Measurements from ENCODE around the gene SLC41A2.

SLC41A2 gene

DNA sequence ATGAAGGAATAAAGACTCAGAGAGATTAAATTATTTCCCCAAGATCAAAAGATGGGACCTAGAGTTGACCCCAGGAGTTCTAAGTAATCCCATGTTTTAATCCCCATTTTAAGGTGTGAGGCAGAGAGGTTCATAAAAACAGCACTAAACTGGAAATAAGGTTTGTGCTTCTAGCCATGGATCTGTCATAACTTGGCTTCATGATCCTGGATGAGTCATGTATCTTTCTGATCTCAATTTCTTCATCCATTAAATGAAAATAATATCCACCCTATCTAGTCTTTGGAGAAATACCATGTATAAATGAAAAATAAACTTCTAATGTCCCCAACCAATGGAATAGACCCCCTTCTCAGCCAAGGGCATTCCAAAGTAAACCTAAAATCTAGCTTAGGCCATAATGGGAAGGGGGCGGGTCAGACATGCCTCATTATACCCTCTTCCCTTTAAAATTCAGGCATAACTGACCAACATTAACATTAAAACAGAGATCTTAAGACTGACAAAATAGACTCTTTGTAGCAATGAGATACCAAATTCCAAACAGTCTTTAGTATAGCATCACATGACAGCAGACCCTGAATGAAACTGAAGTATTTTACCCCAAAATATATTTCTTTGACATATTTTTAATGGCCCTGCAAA lies 47.8 kb downstream of the SLC41A2 start:
- Histone ChIP-seq H3K18ac (ENCODE audit: low read depth in 1 of 2, low read length in 2 of 2) (no peak overlapping the region), H4K91ac (ENCODE audit: low read length) (no peak overlapping the region), H2BK5ac (ENCODE audit: low read depth, low read length, poor library complexity, severe bottlenecking) (no peak overlapping the region), H3K4ac (ENCODE audit: low read depth in 1 of 2, low read length in 2 of 2) (no peak overlapping the region), H4K8ac (ENCODE audit: low read length) (no peak overlapping the region), H3K4me1 (ENCODE audit: control insufficient read depth, insufficient read depth, low read depth, low read length) (no peaks in the 10 kb centered on the region), H3K4me2 (ENCODE audit: low read length, poor library complexity, severe bottlenecking) (no peak overlapping the region), H3K14ac (ENCODE audit: low read length in 2 of 2) (no peak overlapping the region), H2AFZ (ENCODE audit: low read depth, low read length) (no peak overlapping the region), H2BK120ac (ENCODE audit: low read depth, low read length) (no peak overlapping the region), H3K4me3 (ENCODE audit: insufficient read depth in 1 of 2, low read depth in 1 of 2, low read length in 2 of 2) (peak overlapping the region in 1 of 2 experiments; percentile 29), H3K27me3 (ENCODE audit: control insufficient read depth in 1 of 2, insufficient read depth in 1 of 2, low read length in 2 of 2) (no peaks in the 10 kb centered on the region), H2BK12ac (ENCODE audit: low read length in 2 of 2) (no peak overlapping the region), H3K23ac (ENCODE audit: low read length in 2 of 2) (no peak overlapping the region), H3K36me3 (ENCODE audit: control insufficient read depth in 1 of 2, insufficient read depth in 2 of 2, low read depth in 1 of 2, low read length in 2 of 2) (peaks cover 2 to 3% of the 10 kb centered on the region in 2 experiments), H2AK5ac (ENCODE audit: low read length, severe bottlenecking) (no peak overlapping the region), H3K9ac (ENCODE audit: low read length) (peak overlapping the region; percentile 83), H3K27ac (ENCODE audit: low read length, poor library complexity, severe bottlenecking) (no peak overlapping the region), H3K79me1 (replicated peaks; ENCODE audit: low read length, poor library complexity, severe bottlenecking) (no peaks in the 10 kb centered on the region), H2BK15ac (ENCODE audit: low read depth, poor library complexity, severe bottlenecking) (no peak overlapping the region), H3K9me3 (ENCODE audit: control insufficient read depth, low read length) (no peaks in the 10 kb centered on the region)
- no peak for DNase-seq
- WGBS = 100% methylated on average over 1 of the region's 1 CpG

DNA sequence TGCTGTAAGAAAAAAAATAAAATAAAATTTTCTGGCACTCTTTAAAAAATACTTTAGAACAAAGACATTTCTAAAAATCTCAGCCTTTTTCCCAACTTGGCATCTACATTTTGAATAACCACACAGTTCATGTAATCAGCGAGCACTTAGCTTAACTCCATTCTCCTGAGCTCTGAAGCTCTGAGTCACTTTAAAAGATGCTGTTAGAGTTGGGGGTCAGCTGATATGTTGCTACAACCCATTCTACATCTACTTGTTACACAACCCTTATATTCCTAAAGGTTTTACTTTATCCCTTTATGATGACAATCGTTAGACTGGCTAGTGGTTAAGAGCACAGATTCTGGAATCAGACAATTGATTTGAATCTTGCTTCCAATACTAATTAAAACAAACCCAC lies 48.3 kb downstream of the SLC41A2 start:
- no peak overlapping the region for H3K14ac ChIP-seq (ENCODE audit: low read length in 2 of 2)
- WGBS = 100% methylated on average over 1 of the region's 2 CpGs

More for the DNA sequence above, 48.3 kb downstream of the SLC41A2 start:
- Histone ChIP-seq H2AK5ac (ENCODE audit: low read length, severe bottlenecking) (no peak overlapping the region), H3K18ac (ENCODE audit: low read depth in 1 of 2, low read length in 2 of 2) (no peak overlapping the region), H3K9ac (ENCODE audit: low read length) (peak overlapping the region; percentile 83), H3K36me3 (ENCODE audit: control insufficient read depth in 1 of 2, insufficient read depth in 2 of 2, low read depth in 1 of 2, low read length in 2 of 2) (peaks cover 2 to 3% of the 10 kb centered on the region in 2 experiments), H3K4me3 (ENCODE audit: insufficient read depth in 1 of 2, low read depth in 1 of 2, low read length in 2 of 2) (peak overlapping the region in 1 of 2 experiments; percentile 29), H3K4ac (ENCODE audit: low read depth in 1 of 2, low read length in 2 of 2) (no peak overlapping the region), H3K4me1 (ENCODE audit: control insufficient read depth, insufficient read depth, low read depth, low read length) (no peaks in the 10 kb centered on the region), H2BK12ac (ENCODE audit: low read length in 2 of 2) (no peak overlapping the region), H3K23ac (ENCODE audit: low read length in 2 of 2) (no peak overlapping the region), H2BK120ac (ENCODE audit: low read depth, low read length) (no peak overlapping the region), H2AFZ (ENCODE audit: low read depth, low read length) (no peak overlapping the region), H3K27ac (ENCODE audit: low read length, poor library complexity, severe bottlenecking) (no peak overlapping the region), H3K27me3 (ENCODE audit: control insufficient read depth in 1 of 2, insufficient read depth in 1 of 2, low read length in 2 of 2) (no peaks in the 10 kb centered on the region), H3K4me2 (ENCODE audit: low read length, poor library complexity, severe bottlenecking) (no peak overlapping the region), H2BK15ac (ENCODE audit: low read depth, poor library complexity, severe bottlenecking) (no peak overlapping the region), H4K91ac (ENCODE audit: low read length) (no peak overlapping the region), H2BK5ac (ENCODE audit: low read depth, low read length, poor library complexity, severe bottlenecking) (no peak overlapping the region), H4K8ac (ENCODE audit: low read length) (no peak overlapping the region), H3K79me1 (replicated peaks; ENCODE audit: low read length, poor library complexity, severe bottlenecking) (no peaks in the 10 kb centered on the region), H3K9me3 (ENCODE audit: control insufficient read depth, low read length) (no peaks in the 10 kb centered on the region)
- DNase-seq = peak; percentile 29

Data from mesenchymal stem cell (in vitro differentiated cells and primary cell).